Measurements from ENCODE around the gene TRIB2.

- TF ChIP-seq SP1 (IDR thresholded peaks at IDR 0.05) (no peak), BHLHE40 (IDR thresholded peaks at IDR 0.05; ENCODE audit: borderline replicate concordance) (no peak), L3MBTL2 (conservative IDR thresholded peaks at IDR 0.05) (no peak), FOXM1 (IDR thresholded peaks at IDR 0.05; ENCODE audit: borderline replicate concordance) (no peak), ELF4 (IDR thresholded peaks at IDR 0.05) (no peak), SUZ12 (IDR thresholded peaks at IDR 0.05) (no peak), FOXA1 (IDR thresholded peaks at IDR 0.05) (no peak)
Observed at GRCh38 chr2:12730265-12730664, 13.5 kb downstream of the TRIB2 start.
